Measurements from ENCODE around the gene PLIN3.
A peak's percentile ranks its signal among the peaks of the same experiment; 100 is the strongest.

The PLIN3 gene

GRCh38 chr19:4831304-4831978 is 36.0 kb downstream of the PLIN3 start, which contains the start of gene TICAM1 (continued):
- TF ChIP-seq KLF10 (tag by site-specific recombination; IDR thresholded peaks at IDR 0.05) (no peak), BCL11B (tag by site-specific recombination; IDR thresholded peaks at IDR 0.05; ENCODE audit: low read depth) (no peak), ZBTB1 (tag by site-specific recombination; IDR thresholded peaks at IDR 0.05) (no peak; the same call in 1 of the 2 replicates), HOXC10 (CRISPR knock-in tag; IDR thresholded peaks at IDR 0.05) (no peak), SP3 (tag by site-specific recombination; IDR thresholded peaks at IDR 0.05) (peak; percentile 57), GLIS1 (tag by site-specific recombination; IDR thresholded peaks at IDR 0.05) (peak; percentile 59), ZNF184 (tag by site-specific recombination; IDR thresholded peaks at IDR 0.05) (no peak), ZNF175 (tag by site-specific recombination; IDR thresholded peaks at IDR 0.05) (no peak), SCRT2 (tag by site-specific recombination; IDR thresholded peaks at IDR 0.05) (no peak), SP2 (tag by site-specific recombination; IDR thresholded peaks at IDR 0.05) (peak; percentile 32; the same call in 1 of the 2 replicates), ZNF792 (tag by site-specific recombination; IDR thresholded peaks at IDR 0.05) (peak; percentile 95), ZBTB10 (tag by site-specific recombination; IDR thresholded peaks at IDR 0.05) (no peak), ZNF350 (tag by site-specific recombination; IDR thresholded peaks at IDR 0.05) (no peak), WT1 (tag by site-specific recombination; IDR thresholded peaks at IDR 0.05) (peak; percentile 12; the same call in 1 of the 2 replicates), ZEB2 (tag by site-specific recombination; IDR thresholded peaks at IDR 0.05) (no peak), ZFHX2 (tag by site-specific recombination; conservative IDR thresholded peaks at IDR 0.05) (peak; percentile 65), KLF8 (tag by site-specific recombination; IDR thresholded peaks at IDR 0.05) (peak; percentile 78), ZBTB11 (tag by site-specific recombination; conservative IDR thresholded peaks at IDR 0.05; ENCODE audit: low read depth) (0 out of 2 replicates have a peak, but pooled peaks have one; percentile 9), KLF9 (tag by site-specific recombination; IDR thresholded peaks at IDR 0.05; ENCODE audit: low read depth) (peak; percentile 73), MEIS1 (CRISPR knock-in tag; IDR thresholded peaks at IDR 0.05; ENCODE audit: borderline replicate concordance) (no peak), ZBTB48 (tag by site-specific recombination; IDR thresholded peaks at IDR 0.05) (peak; percentile 67), ZNF76 (tag by site-specific recombination; IDR thresholded peaks at IDR 0.05; ENCODE audit: borderline replicate concordance, low read depth) (peak; percentile 46; the same call in 1 of the 2 replicates), ZNF335 (tag by site-specific recombination; conservative IDR thresholded peaks at IDR 0.05) (peak; percentile 87), ZXDB (tag by site-specific recombination; IDR thresholded peaks at IDR 0.05) (peak; percentile 49; the same call in 1 of the 2 replicates), ZBTB8A (tag by site-specific recombination; IDR thresholded peaks at IDR 0.05) (0 out of 2 replicates have a peak, but pooled peaks have one; percentile 61), ZNF133 (tag by site-specific recombination; IDR thresholded peaks at IDR 0.05) (no peak), ZNF514 (tag by site-specific recombination; IDR thresholded peaks at IDR 0.05) (no peak), ZFP69B (tag by site-specific recombination; IDR thresholded peaks at IDR 0.05) (no peak), ZNF785 (tag by site-specific recombination; IDR thresholded peaks at IDR 0.05) (peak; percentile 74; the same call in 1 of the 2 replicates), ZBTB20 (tag by site-specific recombination; IDR thresholded peaks at IDR 0.05) (peak; percentile 45; the same call in 1 of the 2 replicates), ZNF629 (tag by site-specific recombination; IDR thresholded peaks at IDR 0.05) (peak; percentile 38), GLIS2 (tag by site-specific recombination; IDR thresholded peaks at IDR 0.05) (peak; percentile 63)
- TF ChIP-seq, protein P1, sequence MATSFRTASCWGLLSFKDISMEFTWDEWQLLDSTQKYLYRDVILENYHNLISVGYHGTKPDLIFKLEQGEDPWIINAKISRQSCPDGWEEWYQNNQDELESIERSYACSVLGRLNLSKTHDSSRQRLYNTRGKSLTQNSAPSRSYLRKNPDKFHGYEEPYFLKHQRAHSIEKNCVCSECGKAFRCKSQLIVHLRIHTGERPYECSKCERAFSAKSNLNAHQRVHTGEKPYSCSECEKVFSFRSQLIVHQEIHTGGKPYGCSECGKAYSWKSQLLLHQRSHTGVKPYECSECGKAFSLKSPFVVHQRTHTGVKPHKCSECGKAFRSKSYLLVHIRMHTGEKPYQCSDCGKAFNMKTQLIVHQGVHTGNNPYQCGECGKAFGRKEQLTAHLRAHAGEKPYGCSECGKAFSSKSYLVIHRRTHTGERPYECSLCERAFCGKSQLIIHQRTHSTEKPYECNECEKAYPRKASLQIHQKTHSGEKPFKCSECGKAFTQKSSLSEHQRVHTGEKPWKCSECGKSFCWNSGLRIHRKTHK (tag by site-specific recombination; IDR thresholded peaks at IDR 0.05) = no peak
- TF ChIP-seq, protein P2, sequence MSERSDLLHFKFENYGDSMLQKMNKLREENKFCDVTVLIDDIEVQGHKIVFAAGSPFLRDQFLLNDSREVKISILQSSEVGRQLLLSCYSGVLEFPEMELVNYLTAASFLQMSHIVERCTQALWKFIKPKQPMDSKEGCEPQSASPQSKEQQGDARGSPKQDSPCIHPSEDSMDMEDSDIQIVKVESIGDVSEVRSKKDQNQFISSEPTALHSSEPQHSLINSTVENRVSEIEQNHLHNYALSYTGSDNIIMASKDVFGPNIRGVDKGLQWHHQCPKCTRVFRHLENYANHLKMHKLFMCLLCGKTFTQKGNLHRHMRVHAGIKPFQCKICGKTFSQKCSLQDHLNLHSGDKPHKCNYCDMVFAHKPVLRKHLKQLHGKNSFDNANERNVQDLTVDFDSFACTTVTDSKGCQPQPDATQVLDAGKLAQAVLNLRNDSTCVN (tag by site-specific recombination; optimal IDR thresholded peaks at IDR 0.05) = peak; percentile 79
